Kidney capillary endothelial cell (primary cell): Measurements from ENCODE around the gene KLC3.
"Not testable (repeated sequence)": the region's sequence is repeated elsewhere in the genome, so short reads cannot be mapped to it uniquely, and the experiment has no call there.

Experiments
- DNase-seq: peaks from one replicate; pipeline ENCODE4 v3.0.0-alpha.2; 2018; ENCODE audit warnings: low spot score

Gene KLC3

GRCh38 chr19:45320997-45321775 lies 19.4 kb upstream of the KLC3 start:
- no peak for DNase-seq

GRCh38 chr19:45321848-45322247 lies 18.7 kb upstream of the KLC3 start:
- DNase-seq = no peak

- no peak for DNase-seq
These were observed 18.2 kb upstream of the KLC3 start for GRCh38 chr19:45322311-45322710.

DNA sequence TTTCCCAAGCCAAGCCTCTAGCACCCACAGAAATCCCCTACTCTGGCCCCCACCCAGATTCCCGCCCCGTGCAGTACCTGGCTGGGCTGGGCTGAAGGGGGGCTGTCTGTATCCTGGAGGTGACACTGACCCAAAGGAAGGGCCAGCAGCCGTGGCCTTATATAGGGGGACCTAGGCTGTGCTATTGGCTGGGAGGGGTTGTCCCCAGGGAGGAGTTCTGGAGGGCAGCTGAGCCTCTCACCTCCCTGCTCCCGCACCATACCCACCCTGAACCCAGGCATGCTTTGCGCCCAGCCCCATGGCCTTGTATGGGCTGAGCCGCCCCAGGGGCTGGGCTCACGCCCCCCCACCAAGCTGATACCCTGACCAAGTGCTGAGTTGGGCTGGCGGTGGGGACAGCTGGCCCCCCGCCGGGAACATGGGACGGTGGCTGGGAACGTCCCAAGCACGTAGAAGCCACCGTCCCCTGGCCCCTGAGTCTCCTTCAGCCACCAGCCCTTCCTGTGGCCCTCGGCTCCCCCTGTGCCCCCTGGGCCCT lies 17.7 kb upstream of the KLC3 start, which contains the start of gene CKM:
Gene CKM, minus strand, starts transcription at position 132 of the 538 bp plus-strand sequence. CDS start 3,162 bp downstream, outside the sequence.
- no peak for DNase-seq

DNA sequence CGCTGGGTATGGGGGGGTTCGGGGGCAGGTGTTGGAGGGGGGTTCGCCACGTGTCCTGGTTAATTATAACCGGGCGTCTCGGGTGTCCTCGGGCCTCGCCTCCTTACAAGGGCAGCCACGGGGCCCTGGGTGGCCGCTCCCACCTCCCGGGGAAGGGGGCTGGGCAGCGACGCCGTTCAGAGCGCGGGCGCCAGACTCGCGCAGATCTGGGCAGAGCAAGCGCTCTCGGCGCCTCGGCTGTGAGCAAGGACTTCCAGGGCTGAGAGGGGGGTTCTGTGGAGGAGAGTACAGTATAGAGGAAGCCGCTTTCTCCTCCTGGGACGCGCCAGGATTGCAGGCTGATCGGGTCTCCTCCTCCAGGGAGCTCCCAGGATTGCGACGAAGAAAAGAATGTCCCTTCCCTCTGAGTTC lies 16.9 kb upstream of the KLC3 start:
- no peak for DNase-seq

DNA sequence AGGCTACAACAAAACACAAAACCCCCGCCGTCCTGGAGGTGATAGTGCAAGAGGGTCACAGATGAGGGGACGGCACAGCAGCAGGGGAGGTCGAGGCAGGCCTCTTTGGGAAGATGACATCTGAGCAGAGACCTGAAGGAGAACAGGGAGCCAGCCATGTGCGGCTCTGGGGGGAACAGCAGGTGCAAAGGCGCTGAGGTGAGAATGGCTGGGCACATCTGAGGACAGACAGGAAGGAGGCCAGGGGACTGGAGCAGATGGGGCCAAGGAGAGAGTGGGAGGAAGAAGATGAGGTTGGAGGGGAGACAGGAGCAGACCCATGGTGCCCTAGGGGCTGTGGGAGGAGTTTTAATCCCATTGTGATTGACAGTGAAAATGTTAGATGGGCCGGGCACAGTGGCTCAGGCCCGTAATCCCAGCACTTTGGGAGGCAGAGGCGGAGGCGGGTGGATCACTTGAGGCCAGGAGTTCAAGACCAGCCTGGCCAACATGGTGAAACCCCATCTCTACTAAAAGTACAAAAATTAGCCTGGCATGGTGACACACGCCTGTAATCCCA lies 16.1 kb upstream of the KLC3 start:
- DNase-seq = no peak

DNA sequence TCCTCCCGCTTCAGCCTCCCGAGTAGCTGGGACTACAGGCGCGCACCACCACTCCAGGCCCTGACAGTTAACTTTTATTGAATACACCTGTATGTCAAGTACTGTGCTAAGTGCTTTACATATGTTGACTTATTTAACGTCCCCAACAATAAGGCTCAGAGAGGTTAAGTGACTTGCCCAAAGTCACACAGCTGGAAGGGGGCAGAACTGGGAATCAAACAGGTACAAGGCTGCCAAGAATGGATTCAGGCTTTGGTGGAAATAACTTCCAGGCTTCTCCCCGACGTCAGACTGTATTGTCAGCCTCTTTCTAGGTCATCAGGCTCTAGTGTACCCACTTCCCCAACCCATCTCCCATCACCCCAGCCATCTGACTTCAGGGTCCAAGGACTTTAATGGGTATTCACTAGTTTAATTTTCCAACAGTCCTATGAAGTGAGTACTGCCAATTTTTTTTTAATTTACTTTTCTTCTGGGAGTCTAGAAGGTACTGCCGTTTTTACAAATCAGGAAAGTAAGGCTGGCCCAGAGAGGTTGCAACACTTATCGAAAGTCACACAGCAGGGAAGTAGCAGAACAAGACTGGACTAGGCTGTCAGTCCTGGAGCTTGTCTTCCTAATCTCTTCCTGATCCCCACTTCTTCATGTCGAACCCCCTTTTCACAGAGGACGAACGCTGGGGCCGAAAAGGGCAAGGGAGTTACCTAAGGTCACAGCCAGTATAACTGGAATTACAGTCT lies 13.0 kb upstream of the KLC3 start:
- DNase-seq = no peak

DNA sequence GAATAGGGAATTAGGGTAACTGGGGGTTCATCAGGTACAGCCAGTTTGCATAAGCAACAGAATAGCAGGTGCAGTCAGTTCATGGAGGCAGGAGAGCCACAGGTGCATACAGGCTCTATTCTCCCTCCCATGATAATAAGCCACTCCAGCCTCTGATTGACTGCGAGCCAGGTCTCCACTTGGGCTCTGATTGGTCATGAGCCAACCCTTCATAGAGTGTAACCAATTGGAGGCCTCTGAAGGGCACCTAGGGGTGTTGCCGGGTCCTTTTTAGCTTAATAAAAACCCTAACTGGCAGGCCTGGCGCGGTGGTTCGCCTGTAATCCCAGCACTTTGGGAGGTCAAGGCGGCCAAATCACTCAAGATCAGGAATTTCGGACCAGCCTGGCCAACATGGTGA lies 9.1 kb upstream of the KLC3 start:
- no peak for DNase-seq

DNA sequence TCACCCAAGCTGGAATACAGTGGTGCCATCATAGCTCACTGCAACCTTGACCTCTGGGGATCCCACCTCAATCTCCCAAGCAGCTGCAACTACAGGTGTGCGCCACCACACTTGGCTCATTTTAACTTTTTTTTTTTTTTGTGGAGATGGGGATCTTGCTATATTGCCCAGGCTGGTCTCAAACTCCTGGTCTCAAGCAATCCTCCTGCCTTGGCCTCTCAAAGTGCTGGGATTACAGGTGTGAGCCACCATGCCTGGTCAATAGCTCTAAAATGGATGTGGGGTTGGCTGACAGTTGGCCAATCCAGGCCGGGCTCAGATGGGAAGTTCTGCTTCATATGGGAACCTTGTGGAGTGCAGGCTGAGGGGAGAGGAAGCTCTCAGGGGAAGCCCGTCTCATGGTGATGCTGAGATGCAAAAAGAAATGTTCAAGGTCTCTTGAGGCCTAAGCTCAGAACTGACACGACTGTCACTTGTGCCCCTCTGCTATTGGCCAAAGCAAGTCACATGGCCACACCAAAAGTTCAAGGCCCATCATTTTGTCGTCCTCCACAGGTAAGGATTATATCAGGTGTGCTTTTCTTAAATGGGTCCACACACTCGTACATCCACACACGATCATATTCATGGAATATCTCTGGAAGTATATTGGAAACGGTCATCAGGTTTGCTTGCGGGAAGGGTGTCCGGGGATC lies 6.8 kb upstream of the KLC3 start:
- DNase-seq = no peak

GRCh38 chr19:45334881-45335280 lies 5.7 kb upstream of the KLC3 start:
- DNase-seq = not testable (repeated sequence)

DNA sequence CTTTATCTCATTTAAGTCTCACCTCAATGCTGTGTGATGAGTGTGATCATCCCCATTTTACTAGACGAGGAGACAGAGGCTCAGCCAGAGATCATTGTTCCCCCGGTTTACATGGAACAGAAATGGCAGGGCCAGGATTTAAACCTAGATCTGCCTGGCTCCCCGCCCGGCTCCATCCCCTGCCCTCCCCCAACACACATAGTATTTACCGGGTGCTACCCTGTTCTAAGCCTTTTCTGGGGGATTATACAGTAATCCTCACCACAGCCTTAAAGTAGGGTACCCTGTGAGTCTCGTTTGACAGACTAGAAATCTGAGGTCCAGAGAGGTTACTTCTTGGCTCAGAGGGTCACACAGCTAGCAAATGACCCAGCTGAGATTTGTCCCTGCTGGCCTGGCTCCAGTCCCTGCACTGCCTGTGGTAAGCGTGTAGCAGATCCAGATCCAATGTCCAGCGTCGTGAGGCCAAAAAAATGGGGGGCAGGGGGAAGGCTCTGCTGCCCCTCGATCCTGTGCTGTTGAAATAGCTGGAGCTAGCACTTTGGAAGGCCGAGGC lies 3.8 kb upstream of the KLC3 start:
- DNase-seq = no peak

DNA sequence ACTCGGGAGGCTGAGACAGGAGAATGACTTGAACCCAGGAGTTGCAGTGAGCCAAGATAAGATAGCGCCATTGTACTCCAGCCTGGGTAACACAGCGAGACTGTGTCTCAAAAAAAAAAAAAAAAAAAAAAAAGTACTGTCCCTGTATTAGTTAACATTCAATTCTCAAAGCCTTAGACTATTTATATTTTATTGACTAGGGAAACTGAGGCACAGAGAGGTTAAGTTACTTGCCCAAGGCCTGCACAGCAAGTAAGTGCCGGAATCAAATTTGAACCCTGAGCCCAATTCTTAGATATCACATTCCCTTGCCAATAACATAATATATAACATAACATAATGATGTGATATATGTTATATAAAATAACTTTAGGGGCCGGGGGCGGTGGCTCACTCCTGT lies 921 bp upstream of the KLC3 start:
- DNase-seq = no peak

GRCh38 chr19:45340899-45341453 lies 426 bp downstream of the KLC3 start:
- no peak for DNase-seq

GRCh38 chr19:45342911-45343310 lies 2.4 kb downstream of the KLC3 start:
- DNase-seq = no peak

DNA sequence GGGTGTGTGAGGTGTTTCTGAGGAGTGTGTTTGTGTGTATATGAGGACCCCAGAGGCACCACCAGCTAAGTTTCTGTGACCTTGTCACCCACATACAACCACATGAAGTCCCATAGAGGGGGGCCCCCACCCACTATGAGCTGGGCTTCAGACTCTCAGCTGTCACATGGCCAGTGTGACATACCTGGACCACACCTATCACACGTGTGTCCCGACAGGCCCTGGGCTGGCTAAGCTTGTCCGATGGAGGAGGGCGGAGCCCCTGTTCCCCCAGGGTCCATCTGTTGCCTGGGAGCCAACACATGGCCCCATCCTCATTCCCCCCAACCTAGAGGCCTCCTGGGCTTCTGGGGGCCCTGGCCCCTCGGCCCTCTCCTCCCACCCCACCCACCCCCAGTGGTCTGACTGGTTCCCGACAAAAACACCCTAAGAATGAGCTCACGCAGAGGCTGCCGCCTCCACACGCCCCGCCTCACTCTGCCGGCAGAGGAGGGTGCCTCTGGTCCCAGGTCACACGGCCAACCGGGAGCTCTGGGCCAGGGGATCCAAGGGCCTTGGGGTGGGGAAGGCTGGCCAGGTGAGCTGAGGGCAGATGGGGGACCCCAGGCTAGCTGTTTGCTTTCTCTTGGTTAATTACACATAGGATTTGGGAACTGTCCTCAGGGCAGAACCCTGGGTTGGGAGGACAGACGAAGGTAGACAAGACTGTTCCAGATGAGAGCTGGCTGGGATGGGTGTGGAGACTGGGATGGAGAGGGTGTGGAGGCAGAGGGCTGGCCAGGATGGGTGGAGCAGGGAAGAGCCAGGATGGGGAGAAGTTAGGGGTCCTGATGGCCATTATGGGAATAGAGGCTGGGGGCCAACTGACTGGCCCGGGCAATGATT lies 4.3 kb downstream of the KLC3 start:
- DNase-seq = no peak

DNA sequence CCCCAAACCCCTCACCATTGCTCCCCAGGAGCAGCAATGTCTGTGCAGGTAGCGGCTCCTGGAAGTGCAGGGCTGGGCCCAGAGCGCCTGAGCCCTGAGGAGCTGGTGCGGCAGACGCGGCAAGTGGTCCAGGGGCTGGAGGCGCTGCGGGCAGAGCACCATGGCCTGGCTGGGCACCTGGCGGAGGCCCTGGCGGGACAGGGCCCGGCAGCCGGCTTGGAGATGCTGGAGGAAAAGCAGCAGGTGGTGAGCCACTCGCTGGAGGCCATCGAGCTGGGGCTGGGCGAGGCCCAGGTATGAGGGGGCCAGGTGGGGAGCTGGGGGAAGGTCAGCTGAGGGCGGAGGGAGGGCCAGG lies 4.9 kb downstream of the KLC3 start:
- DNase-seq = no peak

GRCh38 chr19:45346449-45346848 lies 5.9 kb downstream of the KLC3 start:
- DNase-seq = no peak

DNA sequence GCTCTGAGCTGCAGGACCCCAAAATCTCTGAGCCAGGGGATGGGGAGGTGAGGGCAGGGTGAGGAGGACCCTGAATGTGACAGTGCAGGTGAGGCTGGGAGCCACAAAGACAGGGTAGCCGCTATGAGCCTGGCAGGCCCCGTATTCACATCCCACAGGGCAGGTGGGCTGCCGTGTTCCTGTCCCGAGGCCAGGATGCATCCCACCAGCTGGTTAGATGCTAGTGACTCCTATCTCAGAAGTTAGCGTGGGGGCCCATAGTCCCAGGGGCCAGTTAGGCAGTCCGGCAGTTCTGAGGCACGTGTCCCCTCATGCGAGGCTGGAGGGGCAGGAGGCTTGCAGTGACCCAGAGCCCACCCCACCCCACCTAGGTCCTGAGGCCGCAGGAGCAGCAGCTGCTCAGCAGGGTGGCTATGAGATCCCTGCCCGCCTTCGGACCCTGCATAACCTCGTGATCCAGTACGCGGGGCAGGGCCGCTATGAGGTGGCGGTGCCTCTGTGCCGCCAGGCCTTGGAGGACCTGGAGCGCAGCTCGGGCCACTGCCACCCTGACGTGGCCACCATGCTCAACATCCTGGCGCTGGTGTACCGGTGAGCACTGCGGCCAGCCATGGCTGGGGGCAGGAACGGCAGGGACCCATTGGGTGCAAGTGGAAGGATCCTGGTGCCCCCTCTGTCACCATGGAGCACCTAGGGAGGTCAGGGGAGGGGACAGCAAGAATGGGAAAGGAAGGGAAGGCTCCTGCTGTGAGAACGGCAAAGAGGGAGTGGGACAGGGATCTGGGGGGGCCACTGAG lies 7.2 kb downstream of the KLC3 start:
- no peak for DNase-seq

- no peak for DNase-seq
These were observed 8.0 kb downstream of the KLC3 start for GRCh38 chr19:45348367-45349125.
